Kidney (tissue), 14 donors: Measurements from ENCODE around the gene SLC2A9. TPM values are rescaled to one million over a fixed set of nuclear protein-coding genes. Genes with fewer than 3 reads are reported as not detected.

Source experiments
- DNase-seq, 5 donors: peaks; one replicate each; pipeline ENCODE4 v3.0.0-alpha.2; 2013 to 2020
- FAIRE-seq: peaks from 2 replicates; lab custom pipeline; 2012; peaks lifted over from hg19 to GRCh38; lab: Jason Lieb, UNC
- H3K27ac ChIP-seq, 2 donors: one replicate each; pipeline ENCODE4 v1.7.0; 2013; ENCODE audit warnings: low read depth in 2 of 2, low read length in 2 of 2, inconsistent platforms in 1 of 2
- H3K27me3 ChIP-seq: one replicate; pipeline ENCODE4 v1.7.1; 2013; ENCODE audit warnings: low read length, inconsistent platforms; ENCODE audit not compliant: control insufficient read depth, insufficient read depth
- H3K36me3 ChIP-seq, 3 donors: one replicate each; pipeline versions ENCODE4 v1.7.0 to v1.7.1; 2013; ENCODE audit warnings: low read length in 3 of 3, control low read depth in 1 of 3, inconsistent platforms in 1 of 3; ENCODE audit not compliant: insufficient read depth in 3 of 3, control insufficient read depth in 2 of 3
- H3K4me1 ChIP-seq, 3 donors: one replicate each; pipeline versions ENCODE4 v1.7.0 to v1.7.1; 2013; ENCODE audit warnings: low read length in 3 of 3, inconsistent platforms in 1 of 3, low read depth in 1 of 3; ENCODE audit not compliant: control insufficient read depth in 2 of 3, insufficient read depth in 2 of 3
- H3K4me3 ChIP-seq, 3 donors: one replicate each; pipeline versions ENCODE4 v1.7.0 to v1.8.1; 2013; ENCODE audit warnings: low read length in 3 of 3, control low read depth in 1 of 3, inconsistent platforms in 1 of 3
- H3K9ac ChIP-seq, 3 donors: one replicate each; pipeline versions ENCODE4 v1.7.0 to v1.7.1; 2013; ENCODE audit warnings: low read length in 3 of 3, control low read depth in 1 of 3, inconsistent platforms in 1 of 3
- H3K9me3 ChIP-seq, 3 donors: one replicate each; pipeline versions ENCODE4 v1.7.0 to v1.7.1; 2013; ENCODE audit warnings: low read length in 3 of 3, control low read depth in 1 of 3, inconsistent platforms in 1 of 3; ENCODE audit not compliant: control insufficient read depth in 2 of 3, insufficient read depth in 1 of 3
- CTCF ChIP-seq: IDR thresholded peaks from 3 replicates; pipeline ENCODE4 v1.5.1; 2012; ENCODE audit warnings: mild to moderate bottlenecking, moderate library complexity, borderline replicate concordance; ENCODE audit not compliant: insufficient read depth; ENCODE audit errors: extremely low read depth
- intact Hi-C: fragments of 100-400 bp; cut with DNase I; formaldehyde crosslinking; loops from one replicate; pipeline ENCODE4 v1.11.1; 2022
- polyA plus RNA-seq: library from polyadenylated mRNA; stranded (reverse); fragments of 350-450 nt; fragmentation: Illumina TruSeq; extraction: RNeasy Lipid Tissue Mini Kit (QIAGEN cat#74804); gene quantifications from one replicate; pipeline ENCODE4 v1.2.3, GENCODE V29; 2014; ENCODE audit warnings: low read depth, low replicate concordance; ENCODE audit not compliant: insufficient read depth
- total RNA-seq: library from RNA; stranded (reverse); fragmentation: NEBNext Ultra II Directional; extraction: Animal tissue kit (Norgen Biotek cat#: 25700); gene quantifications from one replicate; pipeline ENCODE4 v1.2.1, GENCODE V29; 2021
- donor health status: control.
- donor health status: control.
- donor health status: control.
- donor health status: control.
- donor health status: control.
- donor health status: DM: yes; HTN: yes; CAD: no.
- donor health status: Normal renal cell carcinoma (clear cell type).

Gene SLC2A9
- total and polyA plus RNA-seq, 2 donors from 2014 or later: 41.5 to 47.6 TPM

- Histone ChIP-seq H3K27ac (peak overlapping the region; percentile 62 to 95), H3K4me3 (peak overlapping the region in 1 of 3 donors; percentile 76), H3K9ac (no peak overlapping the region), H3K27me3 (no peaks in the 10 kb centered on the region), H3K9me3 (no peaks in the 10 kb centered on the region), H3K36me3 (peaks cover 0 to under 1% (median 0%) of the 10 kb centered on the region in 3 donors), H3K4me1 (peaks cover 0 to 31% (median 15%) of the 10 kb centered on the region in 3 donors)
- FAIRE-seq: no peak
- no peak for DNase-seq
- TF ChIP-seq CTCF: no peak
- intact Hi-C loops: loop anchor here (10.0 kb wide), 1 partner anchor 252 kb away; no protein-coding TSS in a partner anchor
These were observed 4.0 kb downstream of the SLC2A9 start for GRCh38 chr4:10017037-10017893.

- Histone ChIP-seq H3K27ac (no peak overlapping the region), H3K9ac (no peak overlapping the region), H3K9me3 (no peaks in the 10 kb centered on the region), H3K4me3 (no peak overlapping the region), H3K36me3 (peaks cover 0 to 4% (median 0%) of the 10 kb centered on the region in 3 donors), H3K27me3 (no peaks in the 10 kb centered on the region), H3K4me1 (peaks cover 0 to 23% (median 7%) of the 10 kb centered on the region in 3 donors)
- no peak for TF ChIP-seq CTCF
- DNase-seq: no peak
- FAIRE-seq: no peak
- intact Hi-C loops: loop anchor here (10.0 kb wide), 1 partner anchor 251 kb away; no protein-coding TSS in a partner anchor
These were observed 5.1 kb downstream of the SLC2A9 start for GRCh38 chr4:10016169-10016568.

GRCh38 chr4:10015140-10015753 lies 6.0 kb downstream of the SLC2A9 start:
- no peak overlapping the region for H3K27ac ChIP-seq
- intact Hi-C loops: loop anchor here (10.0 kb wide), 1 partner anchor 250 kb away; no protein-coding TSS in a partner anchor
- TF ChIP-seq CTCF: peak; percentile 47
- H3K9ac ChIP-seq: no peak overlapping the region
- H3K4me1 ChIP-seq: peaks cover 0 to 18% (median 11%) of the 10 kb centered on the region in 3 donors
- no peak for FAIRE-seq
- DNase-seq: peak in 3 of 5 donors; percentile 62 to 68 (median 67)
- H3K9me3 ChIP-seq: no peaks in the 10 kb centered on the region
- no peaks in the 10 kb centered on the region for H3K27me3 ChIP-seq
- H3K36me3 ChIP-seq: peaks cover 0 to 13% (median 0%) of the 10 kb centered on the region in 3 donors
- H3K4me3 ChIP-seq: no peak overlapping the region
